ENCODE data around the gene PLVAP. TPM values are rescaled to one million over a fixed set of nuclear protein-coding genes. Genes with fewer than 3 reads are reported as not detected.

The PLVAP gene
- total RNA-seq, 1 experiment from 2014 or later = not detected

- H4K5ac ChIP-seq (ENCODE audit: insufficient read length, low read depth, low read length) = no peak within 1 kb of the TSS
- no peak within 1 kb of the TSS for H3K27ac ChIP-seq (ENCODE audit: insufficient read length, low read depth, low read length)
Observed at GRCh38 chr19:17405250-17406045, 28.3 kb upstream of the PLVAP start, which contains the start of gene BST2. BST2 (minus strand) TSS chr19:17405630; CDS start chr19:17405575, 55 bp downstream.

More at GRCh38 chr19:17405250-17406045, 28.3 kb upstream of the PLVAP start, which contains the start of gene BST2:
- Histone ChIP-seq H4K91ac (ENCODE audit: insufficient read length, low read depth, low read length) (peak within 1 kb of the TSS; percentile 31), H4K8ac (replicated peaks; ENCODE audit: insufficient read length, low read depth, low read length) (no peak within 1 kb of the TSS), H3K4me1 (ENCODE audit: insufficient read depth, low read length) (peaks cover 7% of the 10 kb centered on the region; the same call in 1 of the 2 replicates), H3K9me3 (ENCODE audit: control insufficient read depth, low read depth, low read length) (no peaks in the 10 kb centered on the region), H3K79me1 (ENCODE audit: insufficient read depth, low read depth, low read length, poor library complexity, severe bottlenecking) (no peaks in the 10 kb centered on the region), H3K56ac (ENCODE audit: insufficient read length, low read depth, low read length) (peak within 1 kb of the TSS; percentile 8), H3T11ph (ENCODE audit: low read length) (no peak within 1 kb of the TSS), H4K20me1 (ENCODE audit: control insufficient read depth, insufficient read depth, insufficient read length) (no peaks in the 10 kb centered on the region), H3K18ac (ENCODE audit: insufficient read length, low read depth, low read length) (peak within 1 kb of the TSS; percentile 63), H3K9ac (ENCODE audit: extremely low read depth, insufficient read length, low read length) (peak within 1 kb of the TSS; percentile 58), H2BK120ac (ENCODE audit: low read depth, low read length, poor library complexity, severe bottlenecking) (peak within 1 kb of the TSS; percentile 83), H3K23me2 (ENCODE audit: insufficient read length, low read depth, low read length, poor library complexity, severe bottlenecking) (peaks cover 15% of the 10 kb centered on the region), H2BK20ac (ENCODE audit: low read depth, low read length, poor library complexity, severe bottlenecking) (no peak within 1 kb of the TSS), H3K23ac (ENCODE audit: insufficient read length, low read depth, low read length) (no peak within 1 kb of the TSS), H3K79me2 (ENCODE audit: insufficient read depth, low read length) (no peaks in the 10 kb centered on the region; the same call in 1 of the 2 replicates), H2BK12ac (ENCODE audit: insufficient read length, low read depth, low read length) (no peak within 1 kb of the TSS), H2AK5ac (ENCODE audit: insufficient read length, low read length) (no peak within 1 kb of the TSS), H2AFZ (ENCODE audit: low read length) (no peak within 1 kb of the TSS), H3K4ac (ENCODE audit: low read depth, low read length) (peak within 1 kb of the TSS; percentile 49), H2BK15ac (ENCODE audit: low read depth, low read length) (no peak within 1 kb of the TSS), H2BK5ac (ENCODE audit: insufficient read length, low read length) (no peak within 1 kb of the TSS), H3K4me2 (ENCODE audit: insufficient read depth, insufficient read length, low read length) (peak within 1 kb of the TSS; percentile 61), H3K27me3 (ENCODE audit: insufficient read depth, low read length) (no peaks in the 10 kb centered on the region), H3K14ac (ENCODE audit: insufficient read depth, low read length) (peak within 1 kb of the TSS; percentile 65)
- Mint-ChIP-seq H3K9me3 (no peaks in the 10 kb centered on the region), H3K36me3 (ENCODE audit: insufficient read depth in 1 of 3, low read depth in 3 of 3) (peaks cover 7 to 29% (median 16%) of the 10 kb centered on the region in 3 experiments; a peak in 6 of 7 replicates), H3K4me1 (peaks cover 31 to 39% of the 10 kb centered on the region in 2 experiments), H3K27me3 (ENCODE audit: low read depth) (no peaks in the 10 kb centered on the region), H3K4me3 (peak within 1 kb of the TSS; percentile 69 to 94), H3K27ac (peak within 1 kb of the TSS; percentile 81 to 97 (median 97))
- no CpG with 5 or more reads among the region's 18 CpGs for WGBS (ENCODE audit: extremely low coverage, insufficient read length, low lambda C conversion rate)
- TF ChIP-seq CTCF (conservative IDR thresholded peaks at IDR 0.05) = no peak
- peak; percentile 64 for DNase-seq
